D721Med (cell line): Measurements from ENCODE around the gene ABAT.

ENCODE experiments used
- DNase-seq: peaks from one replicate; pipeline ENCODE4 v3.0.0; 2011; ENCODE audit warnings: low spot score; ENCODE audit not compliant: insufficient read length
- FAIRE-seq: peaks from 2 replicates; lab custom pipeline; 2011; peaks lifted over from hg19 to GRCh38; lab: Jason Lieb, UNC
- TF ChIP-seq, protein P1 (sequence below): IDR thresholded peaks from 2 replicates; pipeline ENCODE4 v1.5.1; 2012; ENCODE audit warnings: mild to moderate bottlenecking, control low read depth; ENCODE audit not compliant: insufficient read depth; ENCODE audit errors: missing control alignments

The ABAT gene

GRCh38 chr16:8831450-8831849 lies 157.0 kb downstream of the ABAT start:
- TF ChIP-seq, protein P1, sequence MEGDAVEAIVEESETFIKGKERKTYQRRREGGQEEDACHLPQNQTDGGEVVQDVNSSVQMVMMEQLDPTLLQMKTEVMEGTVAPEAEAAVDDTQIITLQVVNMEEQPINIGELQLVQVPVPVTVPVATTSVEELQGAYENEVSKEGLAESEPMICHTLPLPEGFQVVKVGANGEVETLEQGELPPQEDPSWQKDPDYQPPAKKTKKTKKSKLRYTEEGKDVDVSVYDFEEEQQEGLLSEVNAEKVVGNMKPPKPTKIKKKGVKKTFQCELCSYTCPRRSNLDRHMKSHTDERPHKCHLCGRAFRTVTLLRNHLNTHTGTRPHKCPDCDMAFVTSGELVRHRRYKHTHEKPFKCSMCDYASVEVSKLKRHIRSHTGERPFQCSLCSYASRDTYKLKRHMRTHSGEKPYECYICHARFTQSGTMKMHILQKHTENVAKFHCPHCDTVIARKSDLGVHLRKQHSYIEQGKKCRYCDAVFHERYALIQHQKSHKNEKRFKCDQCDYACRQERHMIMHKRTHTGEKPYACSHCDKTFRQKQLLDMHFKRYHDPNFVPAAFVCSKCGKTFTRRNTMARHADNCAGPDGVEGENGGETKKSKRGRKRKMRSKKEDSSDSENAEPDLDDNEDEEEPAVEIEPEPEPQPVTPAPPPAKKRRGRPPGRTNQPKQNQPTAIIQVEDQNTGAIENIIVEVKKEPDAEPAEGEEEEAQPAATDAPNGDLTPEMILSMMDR = no peak
- DNase-seq (no peak), FAIRE-seq (no peak)

DNA sequence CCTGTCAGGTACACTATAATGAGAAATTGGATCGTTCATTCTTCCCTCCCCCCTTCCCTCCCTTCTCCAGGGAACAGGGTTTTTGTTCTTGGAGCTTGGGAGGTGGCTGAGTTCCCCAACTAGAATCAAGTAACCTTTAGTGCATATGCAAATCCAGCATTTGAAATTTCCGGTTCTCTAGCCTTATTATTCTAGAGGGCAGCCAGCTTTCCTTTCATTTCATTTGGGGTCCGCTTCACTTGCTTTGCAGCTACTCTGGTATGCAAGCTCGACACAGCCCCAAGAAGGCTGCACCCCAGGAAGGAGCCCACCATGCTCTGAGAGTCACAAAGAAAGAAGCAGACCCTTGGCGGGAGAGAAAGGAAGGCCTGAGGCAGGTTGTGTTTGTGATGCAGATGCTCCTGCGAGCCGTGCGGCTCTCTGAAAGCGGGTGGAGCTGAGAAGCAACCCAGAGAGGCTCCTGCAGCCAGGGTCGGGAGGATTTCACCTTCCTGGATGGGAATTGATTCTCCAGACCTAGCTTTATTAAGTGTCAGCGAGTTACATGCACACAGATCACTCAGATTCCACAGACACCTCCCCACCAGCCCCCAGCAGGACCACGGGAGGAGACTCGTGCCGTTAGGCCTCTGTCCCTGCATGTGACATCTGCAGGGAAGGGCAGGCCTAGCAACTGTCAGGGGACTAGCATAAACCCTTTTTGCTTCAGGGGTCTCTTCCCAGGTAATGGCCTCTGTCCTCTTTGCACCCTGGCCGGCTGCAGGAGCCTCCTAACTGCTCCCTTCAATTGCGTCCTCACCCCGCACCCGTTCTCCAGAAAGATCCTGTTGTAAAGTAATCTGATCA lies 157.7 kb downstream of the ABAT start:
- TF ChIP-seq, protein P1 = no peak
- no peak for FAIRE-seq
- DNase-seq = no peak

GRCh38 chr16:8832717-8833105 lies 158.3 kb downstream of the ABAT start:
- TF ChIP-seq, protein P1 = no peak
- no peak for FAIRE-seq
- DNase-seq = no peak
